VCaP (cell line): ENCODE measurements around the gene SRP68.

Source experiments
- H3K27ac ChIP-seq: fragments of 450-650 bp; 2 replicates; pipeline ENCODE4 v1.5.1; 2017
- CTCF ChIP-seq: fragments of 450-650 bp; conservative IDR thresholded peaks from 2 replicates; pipeline ENCODE4 v1.5.1; 2017; ENCODE audit warnings: mild to moderate bottlenecking, moderate library complexity

The SRP68 gene

DNA sequence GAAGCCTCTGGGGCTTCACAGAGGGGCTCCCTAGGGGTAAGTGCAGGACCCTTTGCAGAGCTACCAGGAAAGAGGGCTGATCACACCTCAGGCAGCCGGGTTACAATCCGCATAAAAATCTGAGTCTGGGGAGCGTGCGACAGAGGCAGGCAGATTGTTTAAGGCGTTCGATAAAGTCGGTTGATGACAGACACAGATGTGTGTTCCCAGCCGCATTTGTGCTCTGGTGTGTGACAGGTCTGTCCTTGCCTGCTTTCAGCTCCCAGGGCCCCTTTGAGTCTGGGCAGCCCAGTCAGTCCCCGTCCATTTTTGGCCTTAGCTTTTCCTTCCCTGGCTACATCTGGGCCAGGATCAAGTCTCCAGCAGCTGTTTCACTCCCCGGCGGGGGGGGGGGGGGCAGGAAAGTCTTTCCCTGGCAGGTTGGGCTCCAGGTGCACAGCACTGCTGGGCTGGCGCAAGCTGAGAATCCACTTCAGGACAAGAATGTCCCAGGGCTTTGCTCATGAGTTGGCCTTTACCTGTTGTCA lies 5.3 kb upstream of the SRP68 start:
- no peak for TF ChIP-seq CTCF

GRCh38 chr17:76076765-76077583 lies 4.7 kb upstream of the SRP68 start:
- TF ChIP-seq CTCF: no peak
- no peak overlapping the region for H3K27ac ChIP-seq

More for the DNA sequence above, 5.3 kb upstream of the SRP68 start:
- no peak overlapping the region for H3K27ac ChIP-seq

- no peak overlapping the region for H3K27ac ChIP-seq
- no peak for TF ChIP-seq CTCF
These were observed 3.9 kb upstream of the SRP68 start for GRCh38 chr17:76076146-76076764.

DNA sequence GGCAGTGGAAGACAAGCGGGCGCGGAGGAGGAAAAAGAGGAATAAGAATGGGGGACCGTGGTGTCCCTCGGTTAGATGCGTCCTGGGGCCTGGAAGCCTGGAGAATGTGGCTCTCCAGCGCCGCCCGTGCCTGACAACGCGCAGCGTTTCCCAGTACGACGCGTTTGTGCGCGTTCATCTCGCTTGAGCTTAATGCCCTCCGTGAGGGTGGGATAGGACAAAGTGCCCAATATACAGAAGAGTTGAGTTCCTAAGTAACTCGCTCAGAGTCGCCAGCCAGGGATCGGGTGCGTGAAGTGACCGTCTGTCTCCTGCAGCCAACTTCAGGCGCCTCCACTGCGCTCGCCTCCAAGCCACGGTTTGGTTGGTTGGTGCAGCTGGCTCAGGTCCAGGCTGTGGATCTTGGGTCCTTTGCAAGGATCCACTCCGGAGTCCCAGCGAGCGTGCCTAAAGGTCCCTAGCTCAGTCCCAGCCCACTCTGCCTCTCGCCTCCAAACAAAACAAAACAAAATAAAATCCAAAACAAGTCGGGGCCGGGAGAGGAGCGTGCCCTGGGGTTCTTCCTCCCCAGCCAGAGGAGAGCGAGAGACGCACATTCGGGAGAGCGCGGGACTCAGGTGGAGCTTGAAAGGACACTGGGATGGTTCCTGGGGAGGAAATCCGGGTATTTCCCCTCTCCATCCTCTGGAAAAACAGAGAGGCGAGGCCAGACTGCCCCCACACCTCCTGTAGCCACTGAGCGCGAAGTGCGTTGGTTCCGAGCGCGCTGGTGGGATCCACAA lies 3.2 kb upstream of the SRP68 start:
- TF ChIP-seq CTCF: peak; percentile 37; the same call in 1 of the 2 replicates
- H3K27ac ChIP-seq: no peak overlapping the region

GRCh38 chr17:76074390-76075363 lies 2.4 kb upstream of the SRP68 start, which contains the start of gene GALR2:
Gene GALR2 (plus strand): TSS chr17:76074781. CDS start chr17:76074884, 103 bp downstream.
- H3K27ac ChIP-seq: no peak within 1 kb of the TSS
- no peak for TF ChIP-seq CTCF

DNA sequence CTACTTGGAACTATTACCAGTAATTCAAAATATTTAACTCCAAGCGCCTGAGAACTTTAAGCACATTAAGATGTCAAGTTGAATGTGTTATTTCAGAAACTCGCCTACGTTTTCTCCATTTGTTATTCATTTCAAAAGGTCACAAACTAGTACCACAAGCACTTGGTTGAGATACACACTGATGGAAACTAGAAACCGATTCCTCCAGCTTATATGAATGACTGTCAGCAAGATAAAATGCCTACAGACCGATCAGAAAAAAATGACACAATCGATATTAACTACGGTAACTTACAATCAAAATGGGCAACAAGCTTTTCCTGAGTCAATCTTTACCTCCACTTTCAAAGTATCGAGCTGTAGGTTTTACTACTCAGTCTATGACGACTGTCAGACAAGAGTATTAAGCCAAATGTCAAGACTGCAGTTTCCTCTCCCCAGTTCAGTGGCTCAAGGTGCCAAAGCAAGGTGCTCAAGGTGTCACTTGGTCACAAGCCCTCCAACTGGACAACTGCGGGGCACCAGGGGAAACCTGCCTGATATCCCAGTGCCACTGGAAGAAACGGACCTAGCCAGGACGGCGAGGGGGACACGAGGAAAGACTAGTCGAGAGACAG lies 678 bp downstream of the SRP68 start:
- no peak for TF ChIP-seq CTCF
- H3K27ac ChIP-seq: peak overlapping the region; percentile 83
